ENCODE data around the gene DPP8.

Gene DPP8

GRCh38 chr15:65525622-65526021, 8.1 kb upstream of the DPP8 start:
- TF ChIP-seq CTCF (IDR thresholded peaks at IDR 0.05; ENCODE audit: low read depth, low read length), result no peak
- in situ Hi-C loops (cut with HindIII; ENCODE audit: low sequenced_read_pairs), result no loop called here
- DNase-seq (ENCODE audit: low read depth, low spot score), result no peak
- H3K4me3 ChIP-seq (ENCODE audit: low read depth, low read length), result no peak overlapping the region

- in situ Hi-C loops (cut with HindIII; ENCODE audit: low sequenced_read_pairs), result no loop called here
- DNase-seq (ENCODE audit: low read depth, low spot score), result no peak
- no peak overlapping the region for H3K4me3 ChIP-seq (ENCODE audit: low read depth, low read length)
- TF ChIP-seq CTCF (IDR thresholded peaks at IDR 0.05; ENCODE audit: low read depth, low read length), result no peak
Measured at GRCh38 chr15:65524226-65524625, 6.7 kb upstream of the DPP8 start.

- H3K4me3 ChIP-seq (ENCODE audit: low read depth, low read length), result no peak overlapping the region
- no peak for TF ChIP-seq CTCF (IDR thresholded peaks at IDR 0.05; ENCODE audit: low read depth, low read length)
- DNase-seq (ENCODE audit: low read depth, low spot score), result no peak
- in situ Hi-C loops (cut with HindIII; ENCODE audit: low sequenced_read_pairs), result no loop called here
Measured at GRCh38 chr15:65521350-65521749, 3.9 kb upstream of the DPP8 start.

GRCh38 chr15:65518633-65519285, 1.3 kb upstream of the DPP8 start:
- no peak for TF ChIP-seq CTCF (IDR thresholded peaks at IDR 0.05; ENCODE audit: low read depth, low read length)
- no peak overlapping the region for H3K4me3 ChIP-seq (ENCODE audit: low read depth, low read length)
- DNase-seq (ENCODE audit: low read depth, low spot score), result no peak
- in situ Hi-C loops (cut with HindIII; ENCODE audit: low sequenced_read_pairs), result no loop called here

DNA sequence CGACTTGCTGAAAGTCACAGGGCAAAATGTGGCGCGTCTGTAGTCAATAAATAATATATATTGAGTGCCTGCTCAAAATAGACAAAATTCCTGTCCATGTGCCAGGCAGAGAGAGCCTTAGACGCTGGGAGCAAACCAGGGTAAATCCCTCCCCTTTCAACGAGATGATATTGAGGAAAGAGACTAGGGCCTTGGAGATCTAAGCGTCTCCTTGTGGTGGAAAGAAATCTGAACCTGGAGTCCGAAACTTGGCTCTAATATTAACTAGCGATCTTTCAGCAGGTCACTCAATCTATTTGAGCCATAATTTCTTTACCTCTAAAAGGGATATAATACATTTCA, 348 bp upstream of the DPP8 start:
- H3K4me3 ChIP-seq (ENCODE audit: low read depth, low read length), result peak overlapping the region; percentile 97
- no peak for TF ChIP-seq CTCF (IDR thresholded peaks at IDR 0.05; ENCODE audit: low read depth, low read length)
- in situ Hi-C loops (cut with HindIII; ENCODE audit: low sequenced_read_pairs), result no loop called here
- DNase-seq (ENCODE audit: low read depth, low spot score), result no peak

DNA sequence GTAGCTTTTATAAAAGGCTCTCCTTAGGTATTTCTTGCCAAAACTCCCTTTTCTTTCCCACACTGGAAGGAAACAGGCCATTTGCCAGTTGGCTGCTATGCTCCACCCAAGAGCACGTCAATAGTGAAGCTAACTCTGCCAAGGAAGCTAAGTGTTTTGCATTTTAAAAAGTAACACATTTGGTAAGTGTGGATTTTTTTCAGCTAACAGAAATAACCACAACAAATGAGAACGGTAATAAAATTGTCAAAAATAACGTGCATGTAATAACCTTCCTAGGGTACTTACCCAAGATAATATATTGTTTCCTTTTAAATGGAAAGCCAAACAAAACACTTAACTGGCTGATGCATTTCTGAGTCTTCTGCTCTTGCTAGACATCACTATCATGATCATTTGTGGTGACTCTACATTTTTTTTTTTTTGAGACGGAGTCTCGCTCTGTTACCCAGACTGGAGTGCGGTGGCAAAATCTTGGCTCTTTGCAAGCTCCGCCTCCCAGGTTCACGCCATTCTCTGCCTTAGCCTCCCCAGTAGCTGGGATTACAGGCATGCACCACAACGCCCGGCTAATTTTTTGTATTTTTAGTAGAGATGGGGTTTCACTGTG, 4.6 kb downstream of the DPP8 start:
- DNase-seq (ENCODE audit: low read depth, low spot score), result peak; percentile 88

More for the DNA sequence above, 4.6 kb downstream of the DPP8 start:
- no peak for TF ChIP-seq CTCF (IDR thresholded peaks at IDR 0.05; ENCODE audit: low read depth, low read length)
- H3K4me3 ChIP-seq (ENCODE audit: low read depth, low read length), result peak overlapping the region; percentile 13
- in situ Hi-C loops (cut with HindIII; ENCODE audit: low sequenced_read_pairs), result no loop called here

Data from astrocyte of the spinal cord (primary cell).